Inferior parietal cortex (tissue), 1 donor: ENCODE results near the gene AMFR.
A peak's percentile ranks its signal among the peaks of the same experiment; 100 is the strongest.

Experiments
- DNase-seq: peaks from one replicate; pipeline ENCODE4 v3.0.0-alpha.2; 2016; ENCODE audit errors: extremely low spot score

The AMFR gene

DNA sequence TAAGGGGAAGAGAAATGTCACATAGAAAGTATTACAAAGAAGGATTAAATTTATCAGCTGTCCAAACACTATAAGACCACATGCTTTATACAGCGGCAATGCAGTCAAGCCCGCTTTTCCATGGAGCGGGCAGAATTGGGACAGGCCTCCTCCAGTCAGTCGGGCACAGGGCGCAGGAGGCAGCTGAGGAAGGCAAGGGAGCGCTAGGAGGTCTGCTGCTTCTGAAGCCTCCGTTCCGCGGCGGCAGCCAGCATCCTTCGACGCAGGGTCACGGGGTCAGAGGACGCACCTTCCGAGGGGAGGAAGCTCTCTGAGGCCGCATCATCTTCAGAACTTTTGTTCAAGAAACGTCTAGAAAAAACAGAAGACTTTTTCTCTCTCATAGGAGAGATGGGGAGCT, 62.6 kb downstream of the AMFR start:
- no peak for DNase-seq

DNA sequence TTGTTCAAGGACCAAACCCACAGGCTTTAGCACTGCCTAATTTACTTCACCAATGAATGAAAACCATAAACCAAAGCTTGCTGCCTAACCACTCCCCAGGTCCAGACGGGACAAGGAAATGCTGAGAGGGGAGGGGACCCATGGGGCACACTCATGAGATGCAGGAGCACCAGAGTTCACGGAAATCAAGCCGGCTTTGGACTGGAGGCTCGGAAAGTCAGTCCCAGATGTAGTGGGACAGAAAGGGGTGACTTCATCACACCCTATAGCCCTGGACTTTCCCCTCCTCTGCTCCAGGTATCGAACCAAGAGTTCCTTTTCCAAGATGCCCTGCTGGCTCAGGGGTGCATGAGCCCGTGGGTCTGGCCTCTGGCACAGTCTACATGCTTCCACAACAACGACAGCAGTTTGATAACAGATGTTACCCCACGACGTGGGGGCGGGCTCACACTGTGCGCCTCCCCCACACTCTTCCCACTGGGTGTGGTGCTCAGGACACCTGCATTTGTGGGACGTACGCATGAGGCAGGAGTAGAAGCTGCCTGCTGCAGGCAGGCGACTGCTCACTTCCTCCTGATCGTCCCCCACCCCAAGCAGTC, 63.2 kb downstream of the AMFR start:
- DNase-seq, result no peak

DNA sequence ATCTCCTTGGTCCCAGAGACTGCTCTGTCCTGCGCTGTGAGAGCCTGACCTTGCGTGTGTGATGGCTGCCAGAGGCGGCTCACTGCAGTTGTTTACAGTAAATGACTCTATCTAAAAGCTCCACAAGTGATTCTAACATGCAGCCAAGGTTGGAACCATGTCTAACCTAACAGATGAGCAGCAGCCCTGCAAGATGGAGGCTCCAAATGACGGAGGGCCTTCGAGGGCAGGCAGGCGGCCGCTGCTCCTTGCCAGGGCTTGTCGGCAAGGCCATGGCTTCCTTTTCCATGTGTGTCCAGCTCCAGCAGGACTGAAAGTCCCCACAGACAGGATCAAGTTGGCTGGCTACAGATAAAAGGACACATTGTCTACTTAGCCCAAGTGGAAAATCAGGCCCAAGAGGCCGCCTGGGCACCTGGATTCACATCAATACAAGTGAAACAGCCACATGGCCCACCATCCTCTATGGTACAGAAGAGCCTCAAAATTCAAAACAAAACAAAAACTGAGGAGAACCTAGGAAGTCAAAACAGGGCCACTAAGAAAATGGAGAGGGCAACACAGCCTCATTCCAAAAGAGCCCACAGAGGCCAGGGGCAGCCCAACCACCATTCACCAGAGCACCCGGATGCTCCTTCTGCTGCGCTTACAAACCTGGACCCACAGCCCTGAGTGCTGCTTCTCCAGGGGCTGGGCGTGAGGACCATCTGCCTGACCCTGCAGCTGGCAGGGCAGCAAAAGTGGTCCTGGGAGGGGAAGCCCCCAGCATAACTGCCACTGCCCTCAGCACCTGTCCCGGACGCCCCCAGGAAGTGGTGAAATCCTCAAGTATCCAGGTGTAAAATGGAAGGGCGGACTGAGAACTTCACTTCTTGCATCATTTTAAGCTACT, 65.0 kb downstream of the AMFR start:
- DNase-seq, result no peak

DNA sequence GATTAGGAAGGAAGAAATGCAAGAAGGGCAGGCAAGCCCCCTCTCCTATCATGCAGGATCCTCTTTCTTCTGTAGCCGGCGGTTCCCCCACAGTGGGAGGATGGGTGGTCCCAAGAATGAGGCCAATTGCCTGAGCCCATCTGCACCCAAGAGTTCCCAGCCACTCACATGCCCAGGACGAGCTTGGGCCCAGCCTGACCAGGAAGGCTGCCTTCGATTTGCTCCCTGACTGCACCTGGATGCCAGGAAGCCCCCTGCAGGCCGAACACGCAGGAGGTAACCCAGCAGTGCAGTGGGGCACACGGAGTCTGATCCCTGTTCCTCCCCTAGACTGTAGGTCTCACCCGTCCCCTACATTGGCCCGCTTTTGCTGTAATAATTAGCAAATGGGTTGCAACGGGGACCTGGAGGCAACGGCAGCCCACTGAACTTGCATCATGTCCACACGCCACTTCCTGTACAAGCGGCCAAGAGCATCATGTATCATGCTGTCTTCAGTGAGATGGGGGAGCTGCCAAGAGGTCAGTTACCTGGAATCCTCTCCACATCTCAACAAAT, 67.5 kb downstream of the AMFR start:
- no peak for DNase-seq

DNA sequence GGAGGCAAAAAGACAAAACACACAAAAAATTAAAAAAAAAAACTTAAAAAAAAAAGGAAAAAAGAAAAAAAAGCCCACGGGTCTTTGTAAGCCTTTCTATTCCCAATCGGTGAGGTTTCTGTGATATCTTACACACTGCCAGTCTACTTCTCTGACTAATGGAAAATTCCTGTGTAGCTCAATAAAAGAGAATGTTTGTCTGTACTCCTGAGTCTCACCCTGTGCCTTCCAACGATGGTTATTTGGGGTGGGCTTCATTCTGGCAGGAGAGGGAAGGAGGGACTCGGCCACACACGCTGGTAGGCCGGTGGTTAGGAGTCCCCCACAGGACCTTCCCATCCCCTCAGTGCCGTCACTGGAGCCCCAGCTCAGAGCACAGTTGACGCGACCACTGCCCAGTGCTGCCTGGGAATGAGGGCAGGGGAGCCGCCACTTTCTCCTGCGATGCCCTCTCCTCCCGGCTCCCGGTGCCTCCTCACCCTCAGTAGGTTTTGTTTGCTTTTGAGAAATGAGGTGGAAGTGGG, 68.0 kb downstream of the AMFR start:
- DNase-seq, result no peak

DNA sequence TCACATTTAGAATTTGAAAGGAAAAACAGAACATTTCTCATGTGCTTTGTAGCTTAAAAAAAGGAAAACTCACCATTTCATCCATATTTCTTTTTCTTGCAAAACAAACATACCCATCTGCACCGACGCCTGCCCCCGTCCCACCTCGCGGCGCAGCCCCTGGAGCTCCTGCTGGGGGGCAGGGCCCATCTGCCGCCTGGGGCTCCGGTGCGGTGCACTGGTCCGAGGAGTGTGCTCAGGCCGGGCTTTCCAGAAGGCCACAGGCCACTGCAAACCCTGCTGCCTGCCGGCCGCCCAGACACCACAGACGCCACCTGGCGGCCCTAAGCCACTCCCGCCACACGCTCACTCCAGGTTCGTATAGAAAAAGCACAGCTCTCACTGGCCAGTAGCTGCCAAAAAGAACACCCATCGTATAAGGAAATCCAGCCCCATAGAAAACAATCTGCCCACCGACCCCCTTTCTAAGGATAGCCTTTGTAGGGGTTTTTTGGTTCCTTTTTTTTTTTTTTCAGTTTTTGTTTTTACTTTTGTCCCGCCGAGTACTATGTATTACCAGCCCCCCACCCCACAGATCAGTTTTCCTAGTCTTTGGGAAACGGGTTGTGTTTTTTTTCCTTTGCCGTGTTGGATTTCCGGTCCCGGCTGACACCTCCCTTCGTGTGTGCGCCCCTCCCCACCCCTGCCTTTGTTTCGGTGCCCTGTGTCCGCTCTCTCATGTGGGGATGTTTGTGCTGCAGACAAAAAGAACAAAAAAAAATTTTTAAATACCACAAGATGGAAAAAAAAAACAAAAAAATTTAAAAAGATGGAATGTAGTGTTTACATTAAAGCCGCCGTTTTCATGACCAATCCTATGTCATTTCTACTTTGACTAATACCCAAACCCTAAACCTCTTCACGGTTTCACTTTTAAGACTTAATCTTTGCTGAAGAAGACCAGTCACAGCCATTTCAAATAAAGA, 68.8 kb downstream of the AMFR start:
- DNase-seq, result peak; percentile 78

DNA sequence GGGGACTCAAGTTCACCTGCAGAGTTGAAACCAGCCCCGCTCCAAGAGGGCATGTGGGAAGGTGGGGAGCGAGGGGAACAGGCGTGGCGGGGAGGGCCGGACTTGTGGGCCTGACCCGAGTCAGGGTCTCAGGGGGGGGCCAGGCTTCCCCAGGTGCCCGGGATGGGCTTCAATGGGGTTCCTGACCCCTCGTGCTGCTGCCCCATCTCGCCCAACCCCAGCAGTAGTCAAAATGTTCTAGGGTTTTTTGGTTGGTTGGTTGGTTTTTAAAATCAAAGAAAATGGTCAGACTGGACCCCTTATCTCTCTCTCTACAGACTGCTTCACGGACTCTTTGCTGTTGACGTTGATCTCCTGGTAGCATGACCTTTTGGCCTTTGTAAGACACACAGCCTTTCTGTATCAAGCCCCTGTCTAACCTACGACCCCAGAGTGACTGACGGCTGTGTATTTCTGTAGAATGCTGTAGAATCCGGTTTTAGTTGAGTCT, 69.5 kb downstream of the AMFR start:
- no peak for DNase-seq

DNA sequence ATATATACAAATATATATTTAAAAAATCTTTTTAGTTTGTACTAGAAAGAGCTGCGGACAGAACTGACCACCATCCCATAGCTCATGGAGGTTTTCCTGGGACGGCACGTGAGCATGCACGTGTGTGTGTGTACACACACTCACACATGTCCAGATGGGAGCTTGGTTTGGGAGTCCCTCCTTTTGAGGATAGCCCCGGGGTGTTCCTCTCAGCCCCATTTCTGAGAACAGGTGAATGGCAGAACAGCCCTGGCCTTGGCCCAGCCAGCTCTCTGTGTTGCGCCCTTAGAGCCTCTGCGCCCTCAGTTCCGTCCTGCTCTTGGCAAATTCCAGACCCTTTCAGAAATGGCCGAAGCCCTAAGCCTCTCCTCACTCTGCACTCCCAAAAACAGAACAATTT, 70.1 kb downstream of the AMFR start:
- DNase-seq, result no peak

DNA sequence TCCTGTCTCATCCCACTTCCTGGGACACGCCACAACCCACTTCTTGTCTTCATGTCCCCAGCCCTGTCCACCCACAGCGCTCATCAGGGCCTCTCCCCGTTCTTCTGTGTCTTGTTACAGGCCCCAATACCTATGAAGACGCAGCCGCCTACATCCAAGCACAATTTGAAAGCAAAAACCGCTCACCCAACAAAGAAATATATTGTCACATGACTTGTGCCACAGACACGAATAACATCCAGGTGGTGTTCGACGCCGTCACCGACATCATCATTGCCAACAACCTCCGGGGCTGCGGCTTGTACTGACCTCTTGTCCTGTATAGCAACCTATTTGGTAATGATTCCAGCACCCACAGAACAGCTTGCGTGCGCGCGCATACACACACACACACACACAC, 70.6 kb downstream of the AMFR start:
- no peak for DNase-seq

DNA sequence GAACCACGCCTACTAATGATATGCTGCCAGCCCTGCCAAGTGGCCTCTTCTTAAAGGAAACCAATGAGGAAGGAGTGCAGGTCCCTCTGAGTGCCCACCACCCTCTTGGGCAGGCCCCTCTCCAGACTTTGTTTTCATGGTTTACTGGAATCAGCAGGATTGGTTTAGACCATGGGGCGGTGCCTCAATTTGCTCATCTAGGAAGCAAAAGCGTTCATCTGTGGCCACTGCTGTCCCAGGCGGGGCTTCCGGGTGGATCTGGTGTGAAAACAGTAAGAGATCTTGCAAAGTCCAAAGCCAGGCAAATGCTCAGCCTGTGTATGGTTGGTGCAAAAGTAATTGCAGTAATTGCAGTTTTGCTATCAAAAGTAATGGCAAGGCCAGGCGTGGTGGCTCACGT, 71.3 kb downstream of the AMFR start:
- DNase-seq, result no peak

DNA sequence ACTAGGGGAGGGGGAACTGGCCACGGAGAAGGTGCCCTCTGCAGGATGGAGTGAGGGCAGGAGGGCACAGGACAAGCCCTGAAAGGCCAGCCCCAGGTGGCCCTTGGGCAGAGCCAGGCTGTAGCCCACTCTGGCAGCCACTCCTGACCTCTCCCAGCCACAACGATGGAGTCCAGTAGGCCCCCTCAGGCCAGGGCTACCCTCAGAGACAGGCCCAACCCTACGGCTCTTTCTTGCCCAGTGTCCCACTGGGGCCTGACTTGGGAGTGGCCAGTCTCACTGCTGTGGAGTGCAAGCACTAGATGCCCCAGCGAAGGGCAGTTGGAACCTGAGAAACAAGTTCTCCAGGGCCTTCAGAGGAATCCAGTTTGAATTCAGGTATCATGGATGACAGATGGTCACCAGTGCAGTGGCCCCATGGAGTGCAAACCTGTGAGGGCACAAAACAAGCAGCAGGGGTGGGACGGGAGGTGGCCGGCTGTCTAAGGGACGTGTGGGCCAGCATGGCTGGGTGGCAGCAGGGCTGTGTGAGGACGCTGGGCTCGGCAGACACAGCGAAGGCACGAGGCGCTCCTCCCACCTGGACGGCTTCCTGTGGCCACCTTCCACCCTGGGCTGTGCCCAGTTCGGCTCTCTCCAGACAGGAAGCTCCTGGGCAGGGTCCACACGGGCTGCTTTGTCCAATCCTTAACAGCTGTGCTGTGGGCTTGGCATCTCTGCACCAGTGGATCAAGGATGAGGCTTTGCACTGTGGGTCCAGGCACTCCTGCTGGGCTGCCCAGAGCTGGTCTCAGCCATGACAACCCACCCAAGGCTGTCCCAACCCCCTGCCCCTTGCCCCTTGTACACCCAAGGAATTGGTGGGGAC, 72.1 kb downstream of the AMFR start:
- no peak for DNase-seq

DNA sequence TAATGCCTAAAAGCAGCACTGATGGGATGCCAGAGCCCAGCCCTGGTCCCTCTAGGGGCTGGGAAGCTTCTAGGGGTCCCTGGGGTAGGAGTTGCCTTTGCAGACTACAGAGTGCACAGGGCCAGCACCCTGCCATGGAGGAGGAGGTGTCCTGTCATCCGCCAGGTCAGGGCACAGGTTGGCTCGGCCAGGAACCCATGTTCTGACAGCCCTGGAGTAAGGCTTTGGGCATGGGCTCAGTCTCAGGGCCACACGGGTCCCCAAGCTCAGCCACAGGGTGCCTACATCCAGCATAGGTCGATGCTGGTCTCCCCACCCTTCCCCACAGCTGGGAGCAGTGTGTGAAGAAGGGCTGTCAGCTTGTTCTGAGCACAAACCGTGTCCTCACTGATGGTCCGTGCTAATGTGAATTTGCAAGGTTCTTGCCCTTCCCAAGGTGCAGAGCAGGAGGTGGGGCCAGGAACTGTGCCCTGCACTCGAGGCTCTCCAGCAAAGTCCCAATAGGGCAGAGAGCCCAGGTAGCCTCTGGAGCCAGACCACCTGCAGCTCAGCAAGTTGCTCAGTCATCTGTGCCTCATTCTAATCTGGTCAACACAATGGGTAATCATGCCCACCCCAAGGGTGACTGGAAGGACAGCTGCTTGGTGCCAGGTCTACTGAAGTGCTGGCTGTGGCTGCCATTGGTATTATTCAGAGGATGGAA, 72.8 kb downstream of the AMFR start:
- no peak for DNase-seq

DNA sequence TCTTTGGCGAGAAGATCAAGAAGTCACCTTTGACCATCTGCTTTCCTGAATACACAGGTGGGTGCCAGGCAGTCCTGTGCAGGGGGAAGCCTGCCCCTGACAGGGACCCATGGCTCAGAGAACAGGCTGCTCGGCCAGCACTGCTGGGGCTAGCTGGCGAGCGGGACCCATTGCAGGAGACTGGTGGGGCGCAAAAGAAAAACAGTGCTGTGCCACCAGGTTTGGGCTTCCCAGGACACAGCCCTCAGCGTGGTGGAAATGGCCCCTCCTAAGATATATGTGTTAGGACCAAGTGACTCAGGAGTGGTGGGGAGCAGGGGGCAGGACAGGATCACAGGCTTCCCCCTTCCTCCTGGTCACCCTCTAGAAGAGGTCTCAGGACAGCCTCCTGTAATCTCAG, 73.9 kb downstream of the AMFR start:
- no peak for DNase-seq

DNA sequence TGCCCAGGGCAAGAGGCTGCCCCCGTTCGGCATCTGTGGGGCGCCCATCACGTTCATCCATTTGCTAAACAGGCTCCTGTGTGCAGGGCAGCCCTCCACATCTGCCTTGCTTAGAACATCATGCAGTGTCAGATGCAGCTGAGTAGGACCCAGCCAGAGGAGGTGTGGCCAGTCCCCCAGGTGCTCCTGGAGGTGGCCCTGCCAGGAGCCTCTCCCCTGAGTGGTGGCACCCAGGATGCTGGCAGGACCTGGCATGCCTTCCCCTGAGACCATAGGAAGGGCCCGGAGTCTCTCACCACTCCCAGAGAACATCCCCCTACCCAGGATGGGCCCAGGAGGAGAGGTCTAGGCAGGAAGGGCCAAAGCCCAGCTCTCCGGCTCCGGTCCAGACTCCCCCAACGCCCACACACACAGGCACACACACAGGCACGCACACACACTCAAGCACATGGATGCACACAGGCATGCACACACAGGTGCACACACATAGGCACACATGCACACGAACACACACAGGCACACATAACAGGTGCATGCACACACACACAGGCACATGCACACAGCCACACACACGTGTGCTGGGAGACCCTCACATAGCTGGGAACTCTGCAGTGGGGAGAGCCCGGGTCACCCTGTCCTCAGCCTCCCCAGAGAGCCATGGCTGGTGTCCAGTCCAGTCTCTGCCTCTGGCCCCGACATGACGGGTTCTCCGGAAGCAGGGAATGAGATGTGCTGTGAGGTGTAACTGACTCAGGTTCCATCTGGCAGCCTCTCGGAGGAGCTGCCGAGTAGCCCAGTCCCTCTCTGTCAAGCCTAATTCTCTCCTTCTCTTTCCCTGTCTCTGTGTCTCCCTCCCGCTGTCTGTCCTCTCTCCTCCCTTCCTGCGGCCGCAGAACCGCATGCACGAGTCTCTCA, 74.6 kb downstream of the AMFR start:
- no peak for DNase-seq

DNA sequence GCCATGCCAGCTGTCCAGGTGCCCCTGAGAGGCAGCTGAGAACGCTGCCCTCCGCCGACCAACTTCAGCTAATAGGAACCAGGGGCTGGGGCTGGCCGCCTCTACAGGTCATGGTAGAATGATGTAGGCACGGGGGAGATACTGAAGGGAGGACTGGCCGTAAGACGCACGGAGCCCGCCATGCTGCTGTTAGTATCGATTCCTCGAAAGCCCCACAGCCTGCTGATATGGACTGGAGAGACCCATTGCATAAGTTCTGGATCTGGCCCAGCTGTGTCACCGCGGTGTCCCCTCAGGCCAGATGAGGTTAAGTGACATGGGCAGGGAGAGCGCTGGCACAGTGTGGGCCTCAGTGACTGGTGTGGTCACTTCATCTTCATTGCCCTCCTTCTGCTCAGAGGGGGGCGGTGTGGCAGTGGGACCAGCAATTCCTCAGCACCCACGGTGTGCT, 75.6 kb downstream of the AMFR start:
- no peak for DNase-seq

DNA sequence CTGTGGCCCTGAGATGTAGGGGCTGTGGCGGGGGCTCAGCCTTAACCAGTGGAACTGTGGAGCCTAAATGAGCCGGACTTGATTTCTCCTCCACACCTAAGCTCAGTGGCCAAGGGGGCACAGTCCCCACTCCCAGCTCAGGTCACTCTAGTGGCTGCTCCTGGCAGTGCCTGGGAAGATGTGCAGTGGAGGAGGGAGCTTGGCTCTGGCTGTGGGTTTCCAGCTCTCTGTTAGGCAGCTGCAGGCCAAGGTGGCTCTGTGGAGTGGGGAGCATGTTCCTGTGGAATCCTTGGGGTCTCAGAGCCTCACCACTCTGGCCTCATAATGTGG, 76.3 kb downstream of the AMFR start:
- DNase-seq, result no peak

DNA sequence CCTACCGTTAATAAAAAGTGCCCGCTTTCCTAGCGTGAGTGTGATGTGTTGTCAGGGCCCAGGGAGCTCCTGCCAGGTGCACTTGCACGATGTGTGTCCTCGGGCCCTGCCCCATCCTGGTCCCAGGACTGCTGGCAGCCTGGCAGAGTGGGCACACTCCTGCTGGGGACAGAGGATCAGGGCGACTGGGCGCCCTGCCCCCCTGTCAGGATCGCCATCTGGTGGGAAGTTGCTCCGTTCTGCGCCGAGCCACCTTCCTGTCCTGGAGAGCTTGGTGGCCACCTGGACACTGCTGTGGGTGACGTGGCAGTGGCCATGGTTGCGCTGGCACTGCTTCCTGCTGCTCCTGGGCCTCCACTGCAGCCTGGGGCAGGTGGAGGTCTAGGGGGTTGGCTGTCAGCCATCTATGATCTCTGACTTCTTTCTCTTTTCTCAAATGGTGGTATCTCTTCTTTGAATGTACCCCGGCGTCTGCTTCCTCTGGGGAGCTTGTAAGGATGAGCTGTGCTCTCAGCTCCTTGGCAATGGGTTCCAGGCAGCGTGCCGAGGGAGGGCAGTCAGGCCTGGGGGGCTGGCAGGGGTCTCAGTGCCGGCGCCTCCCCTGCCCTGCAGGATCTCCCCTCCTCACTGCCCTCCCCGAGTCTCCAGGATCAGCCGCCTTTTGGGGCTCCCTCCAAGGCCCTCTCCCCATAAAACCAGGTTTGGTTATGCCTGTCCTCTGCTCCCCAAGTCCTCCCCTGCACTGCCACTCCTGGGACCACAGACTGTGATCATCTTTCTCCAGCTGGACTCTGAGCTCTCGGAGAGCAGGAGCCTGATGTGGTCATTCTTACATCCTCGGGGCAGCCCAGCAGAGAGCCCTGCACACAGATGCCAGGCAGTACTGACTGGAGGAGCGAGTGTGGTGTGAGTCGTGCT, 76.9 kb downstream of the AMFR start:
- DNase-seq, result no peak

DNA sequence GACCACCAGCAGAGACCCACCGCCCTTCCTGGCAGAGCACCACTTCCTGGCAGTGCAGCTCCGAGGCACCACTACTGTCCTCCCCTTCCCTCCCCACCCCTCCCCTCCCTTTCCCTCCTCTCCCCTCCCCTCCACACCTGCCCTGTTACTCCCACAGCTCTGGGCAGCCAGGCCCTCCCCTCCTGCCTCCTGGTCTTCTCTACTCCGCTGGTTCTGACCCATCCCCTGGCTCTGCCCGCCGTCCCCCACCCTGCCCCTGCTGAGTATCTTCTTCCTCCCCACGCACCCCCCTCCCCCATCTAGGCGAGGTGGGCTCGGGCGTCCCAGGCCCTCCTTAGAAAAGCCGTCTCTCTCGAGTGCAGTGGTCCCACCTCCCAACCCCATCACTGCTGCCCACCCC, 77.7 kb downstream of the AMFR start:
- no peak for DNase-seq
